ENCODE data around the gene COL4A2.

Gene COL4A2

GRCh38 chr13:110371550-110372465 is 64.7 kb downstream of the COL4A2 start:
- Histone ChIP-seq H3K27ac (ENCODE audit: low read length) (no peak overlapping the region), H3K9ac (ENCODE audit: low read depth, low read length) (no peak overlapping the region), H3K9me3 (ENCODE audit: insufficient read depth, low read depth, low read length) (no peaks in the 10 kb centered on the region), H3K4me1 (ENCODE audit: insufficient read depth, low read length) (no peaks in the 10 kb centered on the region; the same call in none of the 2 replicates), H3K36me3 (ENCODE audit: insufficient read depth, low read depth, low read length) (no peaks in the 10 kb centered on the region), H3K4me3 (ENCODE audit: low read length) (no peak overlapping the region), H3K27me3 (ENCODE audit: insufficient read depth, low read length) (no peaks in the 10 kb centered on the region)

DNA sequence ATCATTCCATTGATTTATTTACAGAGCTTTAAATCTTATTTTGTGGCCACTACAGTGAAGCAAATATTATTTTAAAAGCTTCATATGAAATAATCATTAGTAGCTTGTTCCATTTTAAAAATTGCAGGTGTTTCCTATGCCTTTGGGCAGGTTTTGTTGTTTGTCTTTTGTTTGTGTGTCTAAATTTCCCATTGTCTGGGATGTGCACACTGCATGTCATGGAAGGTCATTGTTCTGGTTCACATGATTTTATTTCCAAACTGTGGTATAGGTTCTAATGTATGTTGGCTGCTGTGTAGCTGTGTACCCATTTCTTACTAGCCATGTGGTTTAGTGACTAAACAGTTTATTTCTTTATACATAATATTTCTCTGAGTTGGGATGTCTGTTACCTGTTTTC is 65.6 kb downstream of the COL4A2 start:
- Histone ChIP-seq H3K4me3 (ENCODE audit: low read length) (no peak overlapping the region), H3K9me3 (ENCODE audit: insufficient read depth, low read depth, low read length) (no peaks in the 10 kb centered on the region), H3K9ac (ENCODE audit: low read depth, low read length) (no peak overlapping the region), H3K27me3 (ENCODE audit: insufficient read depth, low read length) (no peaks in the 10 kb centered on the region), H3K36me3 (ENCODE audit: insufficient read depth, low read depth, low read length) (no peaks in the 10 kb centered on the region), H3K27ac (ENCODE audit: low read length) (no peak overlapping the region), H3K4me1 (ENCODE audit: insufficient read depth, low read length) (no peaks in the 10 kb centered on the region; the same call in none of the 2 replicates)

DNA sequence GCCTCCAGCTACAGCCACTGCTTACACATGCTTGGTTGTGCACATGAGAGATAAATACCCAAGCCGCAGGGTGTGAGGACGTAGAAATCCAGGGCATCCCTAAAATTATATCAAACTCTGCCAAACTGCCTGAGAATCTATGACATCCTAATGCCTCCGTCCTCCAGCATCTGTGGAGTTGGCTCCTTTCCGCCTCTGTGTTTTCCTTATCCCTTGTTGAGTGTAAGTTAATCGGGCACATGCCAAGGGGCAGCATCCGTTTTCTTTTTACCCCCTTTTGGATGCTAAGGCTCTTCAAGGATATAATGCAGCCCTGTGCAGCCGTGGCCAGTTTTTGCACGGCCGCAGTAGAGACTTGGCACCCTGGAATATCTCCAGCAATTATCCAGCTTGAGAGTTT is 66.5 kb downstream of the COL4A2 start:
- Histone ChIP-seq H3K9me3 (ENCODE audit: insufficient read depth, low read depth, low read length) (no peaks in the 10 kb centered on the region), H3K27ac (ENCODE audit: low read length) (no peak overlapping the region), H3K4me1 (ENCODE audit: insufficient read depth, low read length) (no peaks in the 10 kb centered on the region; the same call in none of the 2 replicates), H3K9ac (ENCODE audit: low read depth, low read length) (no peak overlapping the region), H3K36me3 (ENCODE audit: insufficient read depth, low read depth, low read length) (no peaks in the 10 kb centered on the region), H3K27me3 (ENCODE audit: insufficient read depth, low read length) (no peaks in the 10 kb centered on the region), H3K4me3 (ENCODE audit: low read length) (no peak overlapping the region)

DNA sequence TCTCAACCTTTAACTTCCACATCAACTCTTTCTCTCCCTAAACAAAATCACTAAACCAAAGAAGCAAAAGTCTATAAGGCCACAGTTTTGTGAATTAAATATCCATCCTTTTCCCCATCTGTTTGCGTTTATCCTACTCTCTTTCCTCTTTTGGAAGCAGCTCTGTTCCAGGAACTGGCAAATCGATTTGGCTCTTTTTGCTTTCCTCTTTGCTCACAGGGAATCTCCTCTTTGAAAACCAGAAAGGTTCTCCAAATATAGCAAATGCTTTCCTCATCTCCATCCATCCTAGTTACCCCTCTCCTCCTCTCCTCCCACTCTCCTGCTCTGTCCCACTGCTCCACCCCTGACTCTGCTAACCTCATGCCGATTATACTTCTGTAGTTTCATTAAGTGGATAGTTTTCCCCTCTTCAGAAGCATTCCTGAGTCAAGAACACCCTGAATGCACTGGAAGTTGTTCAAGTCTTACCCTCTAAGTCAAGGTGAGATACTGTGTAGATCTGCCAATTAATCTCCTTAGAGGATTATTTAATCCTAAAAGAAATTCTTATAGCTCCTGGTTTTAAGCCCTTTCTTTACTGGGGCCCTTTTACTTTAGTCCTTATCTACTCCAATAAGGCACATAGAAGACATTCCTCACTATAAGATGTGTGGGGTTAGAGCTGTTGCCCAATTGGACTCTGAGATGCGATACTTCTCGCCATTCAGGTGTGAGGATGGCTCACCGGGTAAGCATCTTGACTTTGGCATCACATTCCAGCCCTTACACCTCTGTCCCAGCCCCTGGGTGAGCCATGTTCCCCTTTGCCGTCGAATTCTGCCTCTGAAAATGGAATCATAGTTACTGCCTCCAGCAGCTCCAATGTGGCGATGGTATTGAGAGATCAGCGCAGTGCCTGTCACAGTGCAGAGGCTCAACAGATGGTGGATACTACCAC is 67.6 kb downstream of the COL4A2 start:
- no peaks in the 10 kb centered on the region for H3K9me3 ChIP-seq (ENCODE audit: insufficient read depth, low read depth, low read length)
- no peaks in the 10 kb centered on the region for H3K36me3 ChIP-seq (ENCODE audit: insufficient read depth, low read depth, low read length)
- H3K4me3 ChIP-seq (ENCODE audit: low read length) = no peak overlapping the region
- no peak overlapping the region for H3K27ac ChIP-seq (ENCODE audit: low read length)
- peaks cover 7% of the 10 kb centered on the region for H3K4me1 ChIP-seq (ENCODE audit: insufficient read depth, low read length)
- no peak overlapping the region for H3K9ac ChIP-seq (ENCODE audit: low read depth, low read length)
- H3K27me3 ChIP-seq (ENCODE audit: insufficient read depth, low read length) = no peaks in the 10 kb centered on the region; the same call in 1 of the 2 replicates

- H3K4me3 ChIP-seq (ENCODE audit: low read length) = no peak overlapping the region
- no peaks in the 10 kb centered on the region for H3K36me3 ChIP-seq (ENCODE audit: insufficient read depth, low read depth, low read length)
- H3K9ac ChIP-seq (ENCODE audit: low read depth, low read length) = no peak overlapping the region
- no peaks in the 10 kb centered on the region for H3K9me3 ChIP-seq (ENCODE audit: insufficient read depth, low read depth, low read length)
- peaks cover 7% of the 10 kb centered on the region; the same call in 1 of the 2 replicates for H3K27me3 ChIP-seq (ENCODE audit: insufficient read depth, low read length)
- no peak overlapping the region for H3K27ac ChIP-seq (ENCODE audit: low read length)
- H3K4me1 ChIP-seq (ENCODE audit: insufficient read depth, low read length) = peaks cover 8% of the 10 kb centered on the region; the same call in 1 of the 2 replicates
These were observed 69.0 kb downstream of the COL4A2 start for GRCh38 chr13:110376120-110376519.

GRCh38 chr13:110377178-110377825 is 70.2 kb downstream of the COL4A2 start:
- Histone ChIP-seq H3K4me3 (ENCODE audit: low read length) (no peak overlapping the region), H3K9me3 (ENCODE audit: insufficient read depth, low read depth, low read length) (no peaks in the 10 kb centered on the region), H3K36me3 (ENCODE audit: insufficient read depth, low read depth, low read length) (no peaks in the 10 kb centered on the region), H3K4me1 (ENCODE audit: insufficient read depth, low read length) (peaks cover 8% of the 10 kb centered on the region; the same call in 1 of the 2 replicates), H3K27ac (ENCODE audit: low read length) (no peak overlapping the region), H3K9ac (ENCODE audit: low read depth, low read length) (no peak overlapping the region), H3K27me3 (ENCODE audit: insufficient read depth, low read length) (peaks cover 7% of the 10 kb centered on the region; the same call in 1 of the 2 replicates)

- Histone ChIP-seq H3K4me1 (ENCODE audit: insufficient read depth, low read length) (peaks cover 8% of the 10 kb centered on the region; the same call in 1 of the 2 replicates), H3K4me3 (ENCODE audit: low read length) (no peak overlapping the region), H3K27me3 (ENCODE audit: insufficient read depth, low read length) (peaks cover 7% of the 10 kb centered on the region; the same call in 1 of the 2 replicates), H3K9ac (ENCODE audit: low read depth, low read length) (no peak overlapping the region), H3K27ac (ENCODE audit: low read length) (no peak overlapping the region), H3K9me3 (ENCODE audit: insufficient read depth, low read depth, low read length) (no peaks in the 10 kb centered on the region), H3K36me3 (ENCODE audit: insufficient read depth, low read depth, low read length) (no peaks in the 10 kb centered on the region)
These were observed 70.7 kb downstream of the COL4A2 start for GRCh38 chr13:110377826-110378201.

GRCh38 chr13:110379358-110379757 is 72.3 kb downstream of the COL4A2 start:
- Histone ChIP-seq H3K36me3 (ENCODE audit: insufficient read depth, low read depth, low read length) (no peaks in the 10 kb centered on the region), H3K27ac (ENCODE audit: low read length) (no peak overlapping the region), H3K4me1 (ENCODE audit: insufficient read depth, low read length) (peaks cover 8% of the 10 kb centered on the region; the same call in 1 of the 2 replicates), H3K27me3 (ENCODE audit: insufficient read depth, low read length) (peaks cover 7% of the 10 kb centered on the region; the same call in 1 of the 2 replicates), H3K4me3 (ENCODE audit: low read length) (peak overlapping the region; percentile 19; the same call in 1 of the 2 replicates), H3K9me3 (ENCODE audit: insufficient read depth, low read depth, low read length) (no peaks in the 10 kb centered on the region), H3K9ac (ENCODE audit: low read depth, low read length) (no peak overlapping the region)

- no peaks in the 10 kb centered on the region for H3K9me3 ChIP-seq (ENCODE audit: insufficient read depth, low read depth, low read length)
- H3K9ac ChIP-seq (ENCODE audit: low read depth, low read length) = no peak overlapping the region
- no peaks in the 10 kb centered on the region for H3K36me3 ChIP-seq (ENCODE audit: insufficient read depth, low read depth, low read length)
- H3K27me3 ChIP-seq (ENCODE audit: insufficient read depth, low read length) = peaks cover 7% of the 10 kb centered on the region; the same call in 1 of the 2 replicates
- peaks cover 8% of the 10 kb centered on the region; the same call in 1 of the 2 replicates for H3K4me1 ChIP-seq (ENCODE audit: insufficient read depth, low read length)
- H3K27ac ChIP-seq (ENCODE audit: low read length) = no peak overlapping the region
- H3K4me3 ChIP-seq (ENCODE audit: low read length) = peak overlapping the region; percentile 19; the same call in 1 of the 2 replicates
These were observed 72.8 kb downstream of the COL4A2 start for GRCh38 chr13:110379905-110380341.

DNA sequence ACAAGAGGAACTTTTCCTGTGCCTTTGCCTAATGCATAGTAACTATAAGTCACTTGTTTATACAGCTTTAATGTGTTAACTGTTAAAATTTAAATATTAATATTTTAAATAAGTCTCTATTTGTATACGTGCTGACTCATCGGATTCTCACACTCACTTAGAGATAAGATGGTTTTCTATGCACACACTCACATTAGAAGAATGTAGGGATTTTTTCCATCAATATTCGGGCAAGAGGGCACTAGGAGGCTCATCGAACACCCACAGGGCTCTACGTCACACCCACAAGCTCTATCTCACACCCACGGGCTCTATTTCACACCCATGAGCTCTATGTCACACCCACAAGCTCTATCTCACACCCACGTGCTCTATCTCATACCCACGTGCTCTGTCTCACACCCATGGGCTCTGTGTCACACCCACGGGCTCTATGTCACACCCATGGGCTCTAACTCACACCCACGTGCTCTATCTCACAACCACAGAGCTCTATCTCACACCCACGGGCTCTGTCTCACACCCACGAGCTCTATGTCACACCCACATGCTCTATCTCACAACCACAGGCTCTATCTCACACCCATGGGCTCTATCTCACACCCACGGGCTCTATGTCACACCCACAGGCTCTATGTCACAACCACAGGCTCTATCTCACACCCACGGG is 73.4 kb downstream of the COL4A2 start:
- H3K27me3 ChIP-seq (ENCODE audit: insufficient read depth, low read length) = peaks cover 7% of the 10 kb centered on the region; the same call in 1 of the 2 replicates
- H3K9me3 ChIP-seq (ENCODE audit: insufficient read depth, low read depth, low read length) = no peaks in the 10 kb centered on the region
- H3K4me1 ChIP-seq (ENCODE audit: insufficient read depth, low read length) = peaks cover 8% of the 10 kb centered on the region; the same call in 1 of the 2 replicates
- peak overlapping the region; percentile 19; the same call in 1 of the 2 replicates for H3K4me3 ChIP-seq (ENCODE audit: low read length)
- H3K36me3 ChIP-seq (ENCODE audit: insufficient read depth, low read depth, low read length) = no peaks in the 10 kb centered on the region
- H3K27ac ChIP-seq (ENCODE audit: low read length) = no peak overlapping the region
- no peak overlapping the region for H3K9ac ChIP-seq (ENCODE audit: low read depth, low read length)

Measured in iPS-20b (cell line).